Upper lobe of left lung (tissue), 4 donors: ENCODE data around the gene AMACR.

ENCODE experiments used
- POLR2A ChIP-seq, 4 donors: fragments of 450-650 bp; IDR thresholded peaks; one replicate each; pipeline ENCODE4 v1.5.1; 2016 to 2017; ENCODE audit warnings: antibody characterized with exemption in 4 of 4, mild to moderate bottlenecking in 2 of 4
- POLR2AphosphoS5 ChIP-seq, 2 donors: sonication (generic); formaldehyde crosslinking; IDR thresholded peaks; one replicate each; pipeline ENCODE4 v1.5.1; 2017; ENCODE audit warnings: antibody characterized with exemption in 2 of 2
- TF ChIP-seq, protein P1 (sequence below), 6 experiments: fragments of 450-650 bp in 4 of 6; fragments of 200-600 bp in 2 of 6; sonication (generic) in 2 of 6; IDR thresholded peaks; one replicate each; pipeline ENCODE4 v1.5.1; 2016 to 2019; ENCODE audit warnings: antibody characterized with exemption in 6 of 6

GRCh38 chr5:34045023-34045422, 37.2 kb upstream of the AMACR start:
- TF ChIP-seq POLR2AphosphoS5 (IDR thresholded peaks at IDR 0.05), result no peak
- TF ChIP-seq, protein P1, sequence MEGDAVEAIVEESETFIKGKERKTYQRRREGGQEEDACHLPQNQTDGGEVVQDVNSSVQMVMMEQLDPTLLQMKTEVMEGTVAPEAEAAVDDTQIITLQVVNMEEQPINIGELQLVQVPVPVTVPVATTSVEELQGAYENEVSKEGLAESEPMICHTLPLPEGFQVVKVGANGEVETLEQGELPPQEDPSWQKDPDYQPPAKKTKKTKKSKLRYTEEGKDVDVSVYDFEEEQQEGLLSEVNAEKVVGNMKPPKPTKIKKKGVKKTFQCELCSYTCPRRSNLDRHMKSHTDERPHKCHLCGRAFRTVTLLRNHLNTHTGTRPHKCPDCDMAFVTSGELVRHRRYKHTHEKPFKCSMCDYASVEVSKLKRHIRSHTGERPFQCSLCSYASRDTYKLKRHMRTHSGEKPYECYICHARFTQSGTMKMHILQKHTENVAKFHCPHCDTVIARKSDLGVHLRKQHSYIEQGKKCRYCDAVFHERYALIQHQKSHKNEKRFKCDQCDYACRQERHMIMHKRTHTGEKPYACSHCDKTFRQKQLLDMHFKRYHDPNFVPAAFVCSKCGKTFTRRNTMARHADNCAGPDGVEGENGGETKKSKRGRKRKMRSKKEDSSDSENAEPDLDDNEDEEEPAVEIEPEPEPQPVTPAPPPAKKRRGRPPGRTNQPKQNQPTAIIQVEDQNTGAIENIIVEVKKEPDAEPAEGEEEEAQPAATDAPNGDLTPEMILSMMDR (IDR thresholded peaks at IDR 0.05), result no peak
- no peak for TF ChIP-seq POLR2A (IDR thresholded peaks at IDR 0.05)
